Lung microvascular endothelial cell (primary cell): ENCODE measurements around the gene ALK. TPM values are rescaled to one million over a fixed set of nuclear protein-coding genes. Genes with fewer than 3 reads are reported as not detected.

Experiments used
- DNase-seq, 2 donors: peaks; one replicate each; pipeline versions ENCODE4 v3.0.0 to v3.0.0-alpha.2; 2010; ENCODE audit warnings: low read depth in 2 of 2
- total RNA-seq: library from RNA; depleted of rRNA; stranded (reverse); fragments of >200 nt; gene quantifications from 2 replicates; pipeline ENCODE4 v1.2.1, GENCODE V29; 2014

The ALK gene
- total RNA-seq, 1 donor from 2014 or later, result not detected

DNA sequence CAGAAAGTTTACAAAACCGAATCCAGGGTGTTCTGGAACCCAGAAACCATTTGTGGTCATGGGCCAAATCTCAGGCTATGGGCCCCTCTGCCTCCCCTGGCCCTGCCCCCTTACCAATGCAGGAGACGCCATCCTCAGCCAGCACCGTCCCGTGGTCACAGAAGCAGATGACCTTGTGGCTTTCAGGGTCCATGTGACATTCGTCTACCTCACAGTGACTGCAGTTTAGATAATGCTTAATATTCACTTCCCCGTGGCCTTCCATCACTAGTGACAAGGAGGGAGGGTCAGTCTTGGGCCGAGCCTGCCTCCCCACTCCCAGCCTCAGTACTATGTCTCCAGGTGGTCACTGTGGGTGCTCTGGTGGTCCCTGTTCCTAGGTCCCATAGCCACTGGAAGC lies 694.6 kb downstream of the ALK start:
- DNase-seq, result no peak

DNA sequence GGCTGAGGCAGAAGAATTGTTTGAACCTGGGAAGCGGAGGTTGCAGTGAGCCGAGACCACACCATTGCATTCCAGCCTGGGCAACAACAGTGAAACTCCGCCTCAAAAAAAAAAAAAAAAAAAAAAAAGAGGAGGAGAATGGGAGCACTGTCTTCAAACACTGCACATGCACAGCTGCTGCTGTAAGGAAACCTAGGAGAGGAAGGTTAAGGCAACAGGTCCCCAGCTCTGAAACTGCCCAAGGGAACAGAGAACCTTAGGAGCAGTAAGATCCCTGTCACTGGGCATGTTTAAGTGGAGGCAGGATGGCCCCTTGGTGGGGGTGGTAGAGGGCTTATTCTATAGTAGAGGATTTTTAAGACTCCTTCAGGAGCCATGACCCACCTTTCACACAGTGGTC lies 695.0 kb downstream of the ALK start:
- no peak for DNase-seq

DNA sequence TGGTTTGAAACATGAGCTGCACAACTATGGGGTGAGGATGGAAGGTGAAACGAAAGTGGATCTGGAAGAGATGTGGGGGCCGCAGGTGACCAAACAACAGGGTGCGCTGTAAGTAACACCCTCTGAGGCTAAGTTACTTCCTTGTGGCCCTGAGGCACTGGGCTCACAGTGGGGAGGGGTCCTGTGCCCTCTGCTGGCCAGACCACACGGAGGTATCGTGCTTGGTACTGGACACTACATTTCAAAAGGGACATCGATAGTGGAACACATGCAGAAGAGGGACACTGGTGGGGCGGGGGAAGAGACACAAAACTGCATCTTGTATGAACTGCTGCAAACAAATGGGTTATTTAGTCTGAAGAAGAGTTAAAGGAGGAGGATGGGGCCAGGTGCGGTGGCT lies 695.6 kb downstream of the ALK start:
- DNase-seq, result no peak

DNA sequence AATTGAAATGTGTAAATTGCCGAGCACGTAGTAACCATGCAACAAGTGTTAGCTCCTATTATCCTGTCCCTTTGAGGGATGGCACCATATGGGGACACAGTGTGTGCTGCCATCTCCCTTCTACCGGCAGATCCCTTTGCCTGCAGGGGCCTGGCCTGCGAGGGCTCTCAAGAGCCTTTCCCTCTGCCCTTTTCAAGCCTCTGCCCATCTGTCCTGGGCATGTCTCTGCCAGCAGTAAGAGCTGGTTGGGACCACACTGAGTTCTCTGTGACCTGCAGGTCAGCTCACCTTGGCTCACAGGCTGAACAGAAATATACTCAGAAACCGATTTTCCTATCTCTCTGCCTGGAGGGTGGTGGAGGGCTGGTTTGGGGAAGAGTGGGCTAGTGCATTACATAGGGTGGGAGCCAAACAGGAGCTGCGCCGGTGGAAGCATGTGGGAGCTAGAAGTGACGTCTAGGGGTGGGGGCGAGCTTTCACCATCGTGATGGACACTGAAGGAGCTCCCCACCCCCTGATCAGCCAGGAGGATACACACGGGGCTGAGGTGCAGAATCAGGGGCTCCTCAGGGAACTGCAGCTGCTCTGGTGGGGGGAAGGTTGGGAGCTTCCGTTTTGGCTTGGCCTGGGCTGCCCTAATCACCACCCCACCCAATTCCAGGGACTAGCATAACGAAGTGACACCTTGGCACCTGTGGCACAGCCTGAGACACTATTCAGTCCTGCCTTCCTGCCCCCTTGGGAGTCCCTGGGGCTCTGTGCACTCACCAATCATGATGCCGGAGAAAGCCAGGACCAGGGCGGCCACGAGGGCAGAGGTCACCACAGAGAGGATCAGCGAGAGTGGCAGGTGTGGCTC lies 696.5 kb downstream of the ALK start:
- DNase-seq, result no peak

DNA sequence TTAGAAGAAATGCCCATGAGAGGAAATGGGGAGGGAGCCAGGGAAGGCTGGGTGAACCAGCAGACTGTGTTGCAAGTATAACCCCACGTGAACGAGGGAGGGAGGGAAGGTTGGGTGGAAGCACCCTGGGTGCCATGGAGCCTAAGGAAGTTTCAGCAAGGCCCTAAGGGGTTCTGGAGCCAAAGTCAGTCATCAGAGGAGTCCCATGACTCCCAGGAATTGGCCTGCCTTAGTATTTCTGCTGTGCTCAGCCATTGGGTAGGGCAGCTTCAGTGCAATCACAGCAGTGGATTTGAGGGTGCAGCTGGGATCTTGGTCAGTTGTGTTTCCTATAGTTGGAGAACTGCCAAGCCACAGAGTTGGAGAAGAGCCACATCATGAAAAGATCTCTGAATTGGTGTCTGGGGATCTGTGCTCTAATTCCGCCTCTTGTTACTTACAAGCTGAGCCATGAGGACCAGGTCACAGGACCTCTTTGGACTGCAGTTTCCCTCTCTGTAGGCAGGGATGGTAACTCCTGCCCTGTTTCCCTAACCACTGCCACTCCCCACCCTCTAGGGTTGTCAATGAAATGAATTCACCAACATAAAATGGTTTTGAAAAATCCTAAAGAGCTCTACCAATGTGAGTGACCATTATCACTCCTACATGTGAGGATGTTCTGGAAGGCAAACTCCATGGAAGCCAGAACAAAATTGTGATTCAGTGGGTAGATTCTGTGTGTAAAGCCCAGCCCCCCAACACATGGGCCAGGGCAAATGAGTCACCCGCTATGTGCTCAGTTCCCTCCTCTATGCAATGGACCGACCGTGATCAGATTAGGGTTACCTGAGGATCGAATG lies 697.3 kb downstream of the ALK start:
- DNase-seq, result peak; percentile 7 to 84

DNA sequence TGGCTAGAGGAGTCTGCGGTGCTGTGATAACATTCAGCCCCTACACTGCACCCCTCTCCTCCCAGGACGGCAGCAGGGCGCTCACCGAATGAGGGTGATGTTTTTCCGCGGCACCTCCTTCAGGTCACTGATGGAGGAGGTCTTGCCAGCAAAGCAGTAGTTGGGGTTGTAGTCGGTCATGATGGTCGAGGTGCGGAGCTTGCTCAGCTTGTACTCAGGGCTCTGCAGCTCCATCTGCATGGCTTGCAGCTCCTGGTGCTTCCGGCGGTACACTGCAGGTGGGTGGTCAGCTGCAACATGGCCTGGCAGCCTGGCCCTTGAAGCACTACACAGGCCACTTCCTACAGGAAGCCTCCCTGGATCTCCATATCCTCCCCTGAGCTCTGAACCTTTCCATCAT lies 698.1 kb downstream of the ALK start:
- no peak for DNase-seq

DNA sequence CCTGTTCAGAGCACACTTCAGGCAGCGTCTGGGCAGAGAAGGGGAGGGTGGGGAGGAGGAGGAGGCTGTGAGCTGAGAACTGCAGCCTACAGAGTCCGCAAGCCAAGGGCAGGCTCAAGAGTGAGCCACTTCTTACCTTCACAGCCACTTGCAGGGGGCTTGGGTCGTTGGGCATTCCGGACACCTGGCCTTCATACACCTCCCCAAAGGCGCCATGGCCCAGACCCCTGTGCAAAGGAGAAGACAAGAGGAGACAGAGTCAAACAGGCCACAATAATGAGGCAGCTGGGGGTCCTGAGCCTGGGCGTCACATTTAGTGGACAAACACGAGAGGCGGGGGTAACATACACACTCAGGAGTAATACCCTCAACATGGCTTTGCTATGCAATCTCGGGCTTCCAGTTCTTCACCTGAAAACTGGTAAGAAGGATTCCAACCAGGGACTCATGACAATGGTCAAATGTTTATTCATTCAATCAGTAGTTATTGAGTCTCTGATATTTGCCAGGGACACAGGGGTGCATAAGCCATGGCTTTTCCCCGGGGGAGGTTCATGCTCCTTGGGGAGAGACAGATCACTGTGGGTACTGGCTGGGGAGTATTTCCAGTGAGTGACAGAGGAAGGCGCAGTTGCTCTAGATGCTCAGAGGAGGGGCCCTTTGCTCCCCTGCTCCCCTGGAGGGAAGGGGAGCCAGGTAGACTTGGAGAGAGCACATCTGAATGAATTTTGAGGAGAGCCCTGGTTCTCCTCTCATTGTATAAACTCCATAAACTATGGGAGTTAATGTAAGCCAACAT lies 698.8 kb downstream of the ALK start:
- DNase-seq, result no peak

DNA sequence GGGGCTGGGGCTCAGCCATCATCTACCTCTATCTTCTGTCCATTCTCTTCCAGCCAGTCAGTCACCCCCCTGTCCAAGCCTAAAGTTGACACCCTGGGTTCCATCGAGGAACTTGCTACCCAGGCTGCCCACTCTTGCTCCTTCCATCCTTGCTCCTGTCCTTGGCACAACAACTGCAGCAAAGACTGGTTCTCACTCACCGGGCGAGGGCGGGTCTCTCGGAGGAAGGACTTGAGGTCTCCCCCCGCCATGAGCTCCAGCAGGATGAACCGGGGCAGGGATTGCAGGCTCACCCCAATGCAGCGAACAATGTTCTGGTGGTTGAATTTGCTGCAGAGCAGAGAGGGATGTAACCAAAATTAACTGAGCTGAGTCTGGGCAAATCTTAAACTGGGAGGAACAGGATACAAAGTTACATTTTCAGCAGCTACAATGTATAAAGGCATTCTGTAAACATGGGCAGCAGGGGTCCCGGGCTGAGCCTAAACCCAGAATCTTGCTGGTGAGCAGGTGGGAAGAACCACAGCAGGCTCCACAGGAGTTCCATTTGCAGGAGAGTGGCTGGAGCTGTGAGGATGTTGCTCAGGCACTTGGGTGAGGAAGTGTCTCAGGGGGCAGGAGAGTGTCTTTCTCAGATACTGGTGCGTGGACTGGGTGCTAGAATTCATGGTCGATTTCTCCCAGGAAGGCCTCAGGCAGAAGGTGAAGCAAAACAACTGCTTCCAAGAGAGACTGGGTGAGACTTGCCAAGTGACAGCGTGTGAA lies 700.7 kb downstream of the ALK start:
- DNase-seq, result no peak

DNA sequence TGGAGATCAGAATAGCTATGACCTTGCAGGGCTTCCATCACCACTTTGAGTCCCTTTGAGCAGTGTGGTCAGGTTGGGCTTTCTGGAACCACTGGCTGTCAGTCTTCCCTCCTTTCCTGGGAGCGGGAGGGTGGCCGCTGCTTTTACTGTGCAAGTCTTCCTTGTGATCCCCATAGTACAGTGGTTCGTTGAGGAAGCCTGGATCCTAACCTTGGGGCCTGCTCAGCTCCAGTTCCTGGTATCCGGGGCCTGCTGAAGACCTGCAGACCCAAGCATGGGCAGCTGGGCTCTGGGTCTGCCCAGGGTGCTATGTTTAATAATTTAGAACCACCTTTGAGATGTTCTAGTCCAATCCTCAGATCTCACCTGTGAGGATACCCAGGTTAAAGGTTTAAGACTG lies 702.0 kb downstream of the ALK start:
- DNase-seq, result no peak

DNA sequence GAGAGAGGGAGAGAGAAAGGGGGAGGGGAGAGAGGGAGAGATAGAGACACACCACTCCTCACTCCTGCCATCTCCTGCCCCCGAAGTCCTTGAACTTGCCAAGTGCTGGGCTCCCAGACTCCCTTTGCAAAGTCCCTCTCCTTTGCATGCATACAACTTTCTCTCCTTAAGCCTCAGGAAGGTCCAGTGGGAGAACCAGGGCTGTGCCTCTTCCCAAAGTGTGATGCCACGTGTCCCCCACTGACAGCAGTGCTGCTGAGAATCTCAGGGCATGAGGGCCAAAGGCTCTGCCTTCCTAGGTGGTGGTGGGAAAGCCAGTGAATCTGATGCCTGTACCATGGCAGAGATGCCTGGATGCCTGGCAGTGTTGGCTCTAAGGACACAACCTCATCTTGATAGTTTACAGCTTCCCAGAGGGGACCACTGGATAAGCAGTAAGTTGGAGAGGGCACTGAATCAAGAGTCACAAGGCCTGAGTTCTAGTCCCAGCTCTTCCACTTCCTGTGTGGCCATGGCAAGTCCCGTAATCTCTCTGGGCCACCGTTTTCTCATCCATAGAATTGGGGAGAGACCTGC lies 702.7 kb downstream of the ALK start:
- no peak for DNase-seq

DNA sequence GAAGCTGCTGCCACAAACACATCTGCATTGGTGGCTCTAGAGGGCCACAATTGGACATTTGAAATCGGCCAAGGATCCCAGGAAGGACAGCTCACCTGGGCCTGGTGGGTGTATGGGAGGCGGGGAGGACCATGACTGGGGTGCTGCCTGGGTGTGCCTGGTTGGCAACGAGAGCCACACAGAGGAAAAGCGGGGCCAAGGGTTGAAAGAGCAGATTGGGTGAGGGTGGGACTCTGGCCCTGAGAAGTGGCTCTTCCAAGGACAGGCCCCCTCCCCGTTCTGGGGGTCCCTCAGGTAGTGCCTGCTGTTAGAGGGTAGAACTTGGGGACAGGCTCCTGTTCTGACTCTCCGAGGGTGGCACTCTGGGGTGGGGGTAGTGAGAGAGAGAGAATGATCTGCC lies 703.3 kb downstream of the ALK start:
- no peak for DNase-seq

DNA sequence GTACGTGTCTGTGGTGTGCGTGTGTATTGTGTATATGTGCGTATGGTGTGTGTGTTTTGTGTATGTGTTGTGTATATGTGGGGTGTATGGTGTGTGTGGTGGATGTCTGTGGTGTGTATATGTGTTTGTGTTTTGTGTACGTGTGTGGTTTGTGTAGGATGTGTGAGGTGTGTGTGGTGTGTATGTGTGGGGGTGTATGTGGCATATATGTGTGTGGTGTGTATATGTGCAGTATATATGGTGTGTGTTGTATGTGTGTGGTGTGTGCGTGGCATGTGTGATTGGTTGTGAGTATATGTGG lies 704.8 kb downstream of the ALK start:
- DNase-seq, result no peak

DNA sequence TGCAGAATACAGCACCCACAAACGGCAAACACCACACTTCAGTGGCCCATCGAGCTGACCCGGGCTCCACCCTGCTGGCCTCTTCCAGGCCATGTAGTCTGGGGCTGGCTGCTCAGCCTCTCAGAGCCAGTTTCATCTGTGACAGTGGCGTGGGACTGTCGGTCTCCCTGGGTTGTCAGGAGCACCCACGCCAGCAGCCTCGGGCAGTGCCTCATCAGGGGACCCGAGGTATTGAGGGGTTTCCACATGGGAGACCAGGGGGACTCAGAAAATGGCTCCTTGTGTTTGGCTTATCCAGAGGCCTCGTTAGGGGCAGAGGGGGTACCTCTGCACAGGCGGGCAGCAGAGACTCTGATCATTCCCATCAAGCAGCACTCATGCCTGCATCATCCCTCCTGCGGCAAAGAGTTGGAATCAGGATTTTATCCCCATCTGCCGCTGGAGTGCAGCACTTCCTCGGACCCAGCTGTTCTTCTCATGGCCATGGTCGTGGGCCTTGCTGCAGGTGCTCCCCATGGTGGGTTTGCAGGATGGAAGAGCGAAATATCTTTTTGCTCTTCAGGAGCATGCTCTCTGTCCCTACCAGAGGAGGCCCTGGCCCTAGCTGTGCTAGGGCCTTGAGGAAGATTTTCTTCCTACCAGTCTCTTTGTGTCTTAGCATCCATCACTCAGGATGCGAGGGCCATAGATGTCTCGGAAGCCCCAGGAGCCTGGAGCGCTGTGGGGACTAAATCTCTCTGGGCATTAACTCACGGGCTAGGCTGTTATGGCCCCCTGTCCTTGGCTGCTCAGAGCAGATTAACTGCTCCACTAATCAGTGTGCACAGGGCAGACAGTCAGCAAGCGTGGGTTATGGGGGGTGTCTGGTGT lies 705.4 kb downstream of the ALK start:
- DNase-seq, result no peak

DNA sequence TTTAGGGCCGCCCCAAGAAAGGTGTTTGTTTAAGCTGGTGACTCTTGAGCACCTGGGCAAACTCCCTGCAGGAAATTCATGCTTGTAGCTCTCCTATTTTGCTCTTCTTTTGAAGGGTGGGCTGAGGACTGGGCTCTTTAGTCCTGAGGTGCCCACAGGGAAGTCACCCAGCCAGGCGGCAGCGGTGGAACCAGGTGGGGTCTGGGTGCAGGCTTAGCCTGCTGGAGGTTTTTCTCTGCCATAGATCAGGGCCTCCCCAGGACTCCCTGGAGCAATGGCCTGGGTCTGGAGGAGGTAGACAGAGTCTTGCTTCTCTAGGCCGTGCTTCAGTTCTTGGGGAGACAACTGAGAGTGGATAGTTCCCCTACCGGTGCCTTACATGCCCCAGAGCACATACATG lies 706.3 kb downstream of the ALK start:
- DNase-seq, result no peak

DNA sequence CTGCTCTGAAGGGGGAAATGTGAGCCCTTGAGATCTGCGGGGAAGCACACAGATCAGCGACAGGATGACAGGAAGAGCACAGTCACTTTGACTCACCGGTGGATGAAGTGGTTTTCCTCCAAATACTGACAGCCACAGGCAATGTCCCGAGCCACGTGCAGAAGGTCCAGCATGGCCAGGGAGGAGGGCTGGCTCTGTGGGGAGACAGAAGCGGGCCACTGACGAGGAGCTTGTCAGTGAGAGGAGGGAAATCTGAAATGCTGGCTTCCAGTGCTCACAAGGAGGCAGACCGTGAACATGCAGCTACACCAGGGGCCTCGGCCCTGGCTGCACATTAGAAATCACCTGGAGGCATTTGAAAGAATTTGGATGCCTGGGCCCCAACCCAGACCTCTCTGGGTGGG lies 707.5 kb downstream of the ALK start:
- DNase-seq, result peak; percentile 9 to 31

DNA sequence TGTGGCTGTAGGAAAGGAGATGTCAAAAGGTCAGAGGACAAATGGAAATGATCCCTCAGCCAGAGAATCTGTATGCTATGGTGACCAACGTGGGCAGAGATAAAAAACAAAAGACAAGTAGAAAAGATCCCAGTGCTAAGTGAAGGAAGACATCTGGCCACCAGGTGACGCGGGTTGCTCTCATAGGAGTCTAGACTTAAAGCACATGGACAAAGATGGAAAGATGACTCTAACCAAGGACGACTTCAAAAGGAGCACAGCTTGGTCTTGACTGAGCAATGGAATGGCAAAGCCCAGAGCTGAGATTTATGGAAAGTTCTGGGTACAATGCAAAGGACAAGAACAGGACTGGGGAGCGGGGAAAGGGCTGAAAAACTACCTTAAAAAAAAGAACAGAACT lies 709.4 kb downstream of the ALK start:
- DNase-seq, result peak in 1 of 2 donors; percentile 23

DNA sequence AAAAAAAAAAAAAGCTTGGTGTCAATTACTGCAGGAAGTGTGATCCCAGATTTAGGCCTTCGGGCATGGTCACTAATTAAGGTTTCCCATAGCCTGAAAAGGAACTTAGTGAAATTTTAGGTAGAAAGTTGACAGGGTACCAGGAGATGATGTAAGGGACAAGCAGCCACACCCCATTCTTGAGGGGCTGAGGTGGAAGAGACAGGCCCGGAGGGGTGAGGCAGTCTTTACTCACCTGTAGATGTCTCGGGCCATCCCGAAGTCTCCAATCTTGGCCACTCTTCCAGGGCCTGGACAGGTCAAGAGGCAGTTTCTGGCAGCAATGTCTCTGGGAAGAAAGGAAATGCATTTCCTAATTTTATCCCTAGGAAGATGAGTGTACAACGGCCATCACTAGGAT lies 711.8 kb downstream of the ALK start:
- DNase-seq, result no peak

DNA sequence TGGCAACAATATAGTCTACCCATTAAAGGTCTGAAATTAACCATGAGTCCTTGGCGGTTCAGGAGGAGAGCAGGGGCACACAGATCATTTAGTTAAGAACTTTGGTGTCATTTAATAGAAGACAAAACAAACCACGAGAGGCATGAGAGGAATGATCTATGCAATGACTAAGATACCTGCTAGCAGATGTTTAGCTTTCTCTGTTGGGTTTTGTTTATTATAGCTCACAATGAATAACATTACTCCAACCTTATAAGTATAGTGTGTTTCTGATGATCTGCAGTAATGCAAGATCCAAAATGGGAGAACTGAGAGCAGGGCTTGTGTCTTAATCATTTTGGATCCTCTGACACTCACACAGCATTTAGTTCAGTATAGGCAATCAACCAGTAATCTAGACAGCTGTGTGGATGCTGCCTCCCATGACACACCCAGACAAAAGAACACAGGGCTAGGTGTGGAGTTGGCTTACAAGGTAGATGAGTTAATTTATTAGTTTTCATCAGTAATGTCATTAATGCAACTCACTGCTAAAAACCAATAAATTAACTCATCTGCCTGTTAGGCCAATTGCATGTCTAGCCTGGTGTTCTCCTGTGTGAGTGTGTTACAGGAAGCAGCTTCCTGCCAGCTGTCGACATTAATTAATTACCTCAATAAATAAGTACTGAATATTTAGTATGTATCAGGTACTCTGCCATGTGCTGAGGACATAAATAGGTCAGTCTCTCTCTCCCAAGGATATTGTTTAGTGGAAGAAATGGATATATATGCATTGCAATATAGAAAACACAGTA lies 713.8 kb downstream of the ALK start:
- peak in 1 of 2 donors; percentile 54 for DNase-seq

DNA sequence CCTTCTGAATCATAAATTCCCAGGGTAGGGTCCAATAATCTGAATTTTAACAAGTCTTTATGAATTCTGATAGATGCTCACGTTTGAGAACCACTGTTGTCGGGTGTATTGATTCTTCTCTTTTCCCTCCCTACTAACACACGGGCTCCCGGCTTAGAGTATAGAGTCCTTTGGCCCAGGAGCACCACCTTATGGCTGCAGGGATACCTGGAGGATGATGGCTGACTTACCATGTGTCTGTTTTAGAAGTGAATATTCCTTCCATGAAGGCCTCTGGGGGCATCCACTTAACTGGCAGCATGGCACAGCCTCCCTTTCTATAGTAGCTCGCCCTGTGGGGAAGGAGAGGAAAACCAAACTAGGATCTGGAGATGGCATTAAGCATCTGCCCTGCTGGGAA lies 714.4 kb downstream of the ALK start:
- no peak for DNase-seq
